Brain microvascular endothelial cell (primary cell): Measurements from ENCODE around the gene PAFAH1B2.
A peak's percentile ranks its signal among the peaks of the same experiment; 100 is the strongest.

Experiments used
- DNase-seq: peaks from one replicate; pipeline ENCODE4 v3.0.0-alpha.2; 2020
- H3K27ac ChIP-seq: fragments of 250-450 bp; sonication (Bioruptor Pico); 2 replicates; pipeline ENCODE4 v1.5.1; 2020; ENCODE audit warnings: mild to moderate bottlenecking, moderate library complexity
- H3K27me3 ChIP-seq: fragments of 250-450 bp; sonication (Bioruptor Pico); replicated peaks from 2 replicates; pipeline ENCODE4 v1.5.1; 2020; ENCODE audit warnings: mild to moderate bottlenecking
- H3K36me3 ChIP-seq: fragments of 250-450 bp; sonication (Bioruptor Pico); replicated peaks from 2 replicates; pipeline ENCODE4 v1.5.1; 2020; ENCODE audit warnings: mild to moderate bottlenecking
- H3K4me3 ChIP-seq: 2 replicates; pipeline ENCODE4 v1.5.1; 2011; ENCODE audit warnings: low read depth, mild to moderate bottlenecking, control low read depth, low read length, moderate library complexity
- in situ Hi-C: cut with HindIII; loops from 2 replicates; pipeline ENCODE4 v1.10.0; 2017; ENCODE audit warnings: low sequenced_read_pairs, low pct_ligation_motif_present
- TF ChIP-seq, protein P1 (sequence below): IDR thresholded peaks from 2 replicates; pipeline ENCODE4 v1.5.1; 2011; ENCODE audit warnings: low read depth, mild to moderate bottlenecking, moderate library complexity, low read length, control low read depth, inconsistent platforms; ENCODE audit errors: missing control alignments

Gene PAFAH1B2

DNA sequence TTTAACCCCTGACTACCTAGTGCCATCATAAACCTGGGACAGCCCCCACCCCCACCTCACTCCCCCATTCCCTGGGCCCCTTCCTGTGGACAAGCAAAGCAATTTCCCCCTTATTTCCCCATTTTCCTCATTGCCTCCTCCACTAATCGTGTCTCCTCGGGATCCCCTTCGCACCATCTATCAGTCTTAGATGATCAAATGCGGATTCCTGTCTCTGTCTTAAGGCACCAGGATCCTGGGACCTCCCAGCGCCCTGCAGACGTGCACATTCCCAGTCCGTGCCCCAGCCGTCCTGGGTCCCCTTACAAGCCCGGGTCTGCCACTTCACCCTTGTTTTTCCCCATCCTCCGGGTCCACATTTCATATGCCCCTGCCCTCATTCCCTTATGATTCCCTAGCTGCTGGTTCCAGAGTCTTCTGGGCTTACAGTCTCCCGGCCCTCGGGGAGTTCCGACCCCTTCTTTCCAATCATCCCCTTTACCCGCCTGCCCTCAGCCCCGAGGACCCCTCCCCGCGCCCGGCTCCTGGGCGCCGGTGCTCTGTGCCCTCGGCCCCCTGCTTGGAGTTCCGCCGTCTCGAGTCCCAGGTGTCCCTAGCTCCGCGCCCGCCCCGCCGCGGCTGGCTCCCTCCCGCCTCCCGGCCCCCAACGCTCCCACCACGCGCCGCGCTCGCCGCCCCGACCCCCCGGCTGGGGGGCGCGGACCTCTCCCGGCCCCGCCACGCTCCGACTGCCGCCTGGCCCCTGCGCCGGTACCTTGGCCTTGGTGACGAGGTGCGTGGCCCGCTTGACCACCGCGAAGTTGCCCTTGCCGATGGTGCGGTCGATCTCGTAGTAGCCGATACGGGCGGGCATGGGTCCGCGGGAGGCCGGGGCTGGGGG, 46.5 kb upstream of the PAFAH1B2 start:
- in situ Hi-C loops = no loop called here
- H3K4me3 ChIP-seq = peak overlapping the region; percentile 76
- DNase-seq = no peak
- H3K27me3 ChIP-seq = no peaks in the 10 kb centered on the region
- TF ChIP-seq, protein P1, sequence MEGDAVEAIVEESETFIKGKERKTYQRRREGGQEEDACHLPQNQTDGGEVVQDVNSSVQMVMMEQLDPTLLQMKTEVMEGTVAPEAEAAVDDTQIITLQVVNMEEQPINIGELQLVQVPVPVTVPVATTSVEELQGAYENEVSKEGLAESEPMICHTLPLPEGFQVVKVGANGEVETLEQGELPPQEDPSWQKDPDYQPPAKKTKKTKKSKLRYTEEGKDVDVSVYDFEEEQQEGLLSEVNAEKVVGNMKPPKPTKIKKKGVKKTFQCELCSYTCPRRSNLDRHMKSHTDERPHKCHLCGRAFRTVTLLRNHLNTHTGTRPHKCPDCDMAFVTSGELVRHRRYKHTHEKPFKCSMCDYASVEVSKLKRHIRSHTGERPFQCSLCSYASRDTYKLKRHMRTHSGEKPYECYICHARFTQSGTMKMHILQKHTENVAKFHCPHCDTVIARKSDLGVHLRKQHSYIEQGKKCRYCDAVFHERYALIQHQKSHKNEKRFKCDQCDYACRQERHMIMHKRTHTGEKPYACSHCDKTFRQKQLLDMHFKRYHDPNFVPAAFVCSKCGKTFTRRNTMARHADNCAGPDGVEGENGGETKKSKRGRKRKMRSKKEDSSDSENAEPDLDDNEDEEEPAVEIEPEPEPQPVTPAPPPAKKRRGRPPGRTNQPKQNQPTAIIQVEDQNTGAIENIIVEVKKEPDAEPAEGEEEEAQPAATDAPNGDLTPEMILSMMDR = no peak
- H3K36me3 ChIP-seq = no peaks in the 10 kb centered on the region
- peak overlapping the region; percentile 62 for H3K27ac ChIP-seq

DNA sequence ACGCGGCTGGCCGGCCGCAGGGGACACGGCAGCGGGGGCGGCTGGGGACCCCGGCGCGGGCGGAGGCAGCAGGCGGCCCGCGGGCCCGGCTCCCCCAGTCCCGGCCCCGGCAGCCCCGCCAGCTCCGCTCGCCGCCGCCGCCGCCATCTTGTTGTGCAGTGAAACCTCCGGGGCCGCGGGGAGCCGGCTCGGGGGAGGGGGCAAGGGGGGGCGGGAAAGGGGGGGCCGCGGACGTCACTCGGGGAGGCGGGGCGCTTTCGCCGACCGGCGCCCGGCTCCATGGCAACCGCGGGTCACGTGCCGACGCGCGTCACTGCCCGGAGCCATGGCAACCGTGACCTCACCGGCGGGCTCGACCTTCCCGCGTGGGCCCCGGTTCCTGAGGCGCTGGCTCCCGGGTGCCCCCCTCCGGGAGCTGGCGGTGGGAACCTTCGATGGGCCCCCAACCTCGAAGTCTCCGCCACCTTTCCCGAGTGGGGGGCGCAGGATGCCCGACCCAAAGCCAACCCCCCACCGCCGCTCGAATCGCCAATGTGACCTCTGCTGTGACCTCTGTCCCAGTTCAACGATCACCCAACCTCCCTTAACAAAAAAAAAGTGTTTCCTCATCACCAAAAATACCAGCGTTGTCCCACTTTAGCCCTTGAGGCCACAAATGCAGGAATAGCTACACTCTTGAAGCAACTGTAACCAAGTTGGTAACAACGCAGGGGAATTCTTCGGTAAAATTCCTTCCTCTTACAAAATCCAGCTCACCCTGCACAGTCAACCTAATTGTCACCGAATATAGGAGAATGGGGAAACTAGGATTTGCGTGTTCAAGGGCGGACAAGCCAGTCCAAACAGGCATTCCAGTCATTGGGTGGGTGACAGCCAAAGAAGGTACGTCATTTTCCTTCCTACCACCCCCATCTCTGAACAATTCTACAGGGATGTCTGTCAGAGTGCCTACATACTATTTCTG, 45.5 kb upstream of the PAFAH1B2 start, which contains the start of gene SIK3:
SIK3 (minus strand) TSS at position 160 of the 964 bp plus-strand sequence; CDS start at position 147, 13 bp downstream.
- DNase-seq = peak; percentile 83
- in situ Hi-C loops = no loop called here

DNA sequence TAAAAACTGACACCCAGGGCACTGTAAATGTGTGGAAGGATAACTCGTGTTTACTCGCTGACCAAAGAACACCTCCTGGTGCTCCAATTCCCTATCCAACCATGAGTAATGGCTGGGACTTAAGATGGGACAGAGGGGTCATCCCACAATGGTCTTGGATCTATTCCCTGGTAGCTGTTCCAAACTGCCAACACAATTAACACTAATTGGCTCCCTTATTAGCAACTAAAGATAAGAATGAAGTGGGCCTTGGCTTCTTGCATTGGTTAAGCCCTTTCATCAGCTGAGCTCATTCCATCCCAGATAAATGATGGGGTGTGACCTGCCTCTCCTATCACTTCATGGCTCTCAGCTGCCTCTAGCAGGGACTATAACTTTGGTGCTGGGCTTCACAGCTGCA, 44.4 kb upstream of the PAFAH1B2 start:
- Histone ChIP-seq H3K4me3 (no peak overlapping the region), H3K27ac (no peak overlapping the region), H3K36me3 (no peaks in the 10 kb centered on the region), H3K27me3 (no peaks in the 10 kb centered on the region)
- in situ Hi-C loops = no loop called here
- TF ChIP-seq, protein P1 = no peak
- DNase-seq = no peak

More for the DNA sequence above, 45.5 kb upstream of the PAFAH1B2 start, which contains the start of gene SIK3:
- Histone ChIP-seq H3K27me3 (no peaks in the 10 kb centered on the region), H3K27ac (peak within 1 kb of the TSS; percentile 86), H3K36me3 (no peaks in the 10 kb centered on the region), H3K4me3 (peak within 1 kb of the TSS; percentile 76)
- TF ChIP-seq, protein P1 = peak; percentile 73

DNA sequence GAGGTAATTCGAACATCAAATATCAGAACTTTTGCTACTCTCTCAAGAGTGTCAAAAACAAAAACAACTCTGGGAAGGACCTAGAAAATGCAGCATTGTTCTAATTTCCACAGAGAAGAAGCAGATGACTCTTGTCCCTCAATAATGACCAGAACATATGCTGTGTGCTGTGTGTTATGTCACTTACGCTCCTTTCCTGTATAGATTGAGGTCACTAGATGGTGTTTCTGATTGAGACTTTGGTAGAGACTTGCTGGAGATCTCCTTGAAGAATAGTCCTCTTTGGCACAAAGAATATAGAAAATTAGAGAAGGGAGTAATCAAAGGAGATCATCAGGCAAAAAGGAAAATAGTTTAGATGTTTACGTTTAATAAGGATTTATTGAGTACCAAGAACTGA, 43.5 kb upstream of the PAFAH1B2 start:
- Histone ChIP-seq H3K27me3 (no peaks in the 10 kb centered on the region), H3K27ac (no peak overlapping the region), H3K4me3 (no peak overlapping the region), H3K36me3 (no peaks in the 10 kb centered on the region)
- no peak for DNase-seq
- in situ Hi-C loops = no loop called here
- TF ChIP-seq, protein P1 = no peak

DNA sequence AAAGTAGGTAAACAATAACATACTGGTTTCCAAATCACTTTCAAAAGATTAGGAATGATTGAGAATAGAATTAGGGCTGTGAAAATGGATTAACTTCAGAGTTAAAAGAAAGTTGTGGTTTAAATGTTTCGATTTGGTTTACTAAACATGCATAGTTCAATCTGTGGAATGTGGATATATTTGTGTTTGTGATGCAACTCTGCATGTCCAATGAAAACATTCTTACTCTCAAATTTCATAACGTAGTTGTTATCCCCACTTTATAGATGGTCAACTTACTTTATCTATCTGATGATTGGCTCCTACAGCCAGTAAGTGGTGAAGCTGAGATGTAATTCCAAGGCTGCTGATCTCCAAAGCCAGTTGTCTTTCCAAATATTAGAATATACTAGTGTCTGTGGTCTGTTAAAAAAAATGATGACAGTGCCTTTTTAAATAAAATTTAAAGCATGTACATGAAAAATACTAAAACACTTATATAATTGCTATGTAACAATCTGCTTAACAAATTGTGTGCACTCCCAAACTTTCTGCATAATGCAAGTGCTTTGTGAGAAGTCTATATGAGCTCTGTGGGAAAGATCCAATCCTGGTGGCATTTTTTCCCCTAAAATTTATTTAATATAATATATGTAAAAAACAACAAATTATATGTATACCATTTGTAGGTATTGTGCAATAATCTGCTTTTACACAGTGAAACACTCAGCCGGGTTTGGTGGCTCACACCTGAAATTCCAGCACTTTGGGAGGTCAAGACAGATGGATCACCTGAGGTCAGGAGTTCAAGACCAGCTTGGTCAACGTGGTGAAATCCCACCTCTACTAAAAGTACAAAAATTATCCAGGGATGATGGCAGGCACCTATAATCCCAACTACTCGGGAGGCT, 36.1 kb upstream of the PAFAH1B2 start:
- TF ChIP-seq, protein P1 = no peak
- no peak overlapping the region for H3K27ac ChIP-seq
- in situ Hi-C loops = no loop called here
- H3K36me3 ChIP-seq = no peaks in the 10 kb centered on the region
- no peaks in the 10 kb centered on the region for H3K27me3 ChIP-seq
- H3K4me3 ChIP-seq = no peak overlapping the region
- no peak for DNase-seq
